Measurements from ENCODE around the gene CFAP92.
"Not testable (repeated sequence)": the region's sequence is repeated elsewhere in the genome, so short reads cannot be mapped to it uniquely, and the experiment has no call there.

Gene CFAP92

GRCh38 chr3:128933213-128933921 is 60.5 kb downstream of the CFAP92 start:
- DNase-seq, result no peak

DNA sequence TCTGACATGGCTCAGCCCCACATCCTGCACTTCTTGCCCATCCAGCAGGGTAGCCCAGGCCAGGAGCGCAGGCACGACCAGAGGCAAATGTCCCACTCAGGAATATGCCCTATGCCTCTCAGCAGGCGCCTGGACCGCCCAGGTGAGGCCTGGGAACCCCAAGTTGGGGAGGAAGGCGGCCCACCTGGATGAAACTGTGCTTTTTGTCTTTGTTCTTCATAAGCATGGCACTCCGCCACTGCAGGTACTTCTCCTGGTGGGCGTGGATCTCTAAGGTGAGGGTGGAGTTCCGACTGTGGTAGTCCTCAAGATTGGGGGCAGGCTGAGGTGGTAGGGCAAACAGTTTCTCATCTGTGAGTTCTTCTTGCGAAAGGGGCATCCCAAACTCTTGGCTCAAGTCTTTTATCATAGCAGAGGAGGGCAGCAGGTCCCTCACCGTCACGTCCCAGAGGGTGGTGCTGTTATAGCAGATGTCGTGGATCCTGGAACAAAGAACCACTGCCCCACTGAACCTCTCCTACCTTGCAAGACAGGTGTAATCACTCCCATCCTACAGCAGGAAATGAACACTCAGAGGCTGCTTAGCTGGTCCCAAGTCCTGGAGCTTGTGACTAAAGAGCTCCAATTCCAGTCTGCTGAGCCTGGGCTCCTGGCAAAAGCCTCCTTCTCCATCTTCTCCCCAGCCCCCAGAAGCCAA is 61.2 kb downstream of the CFAP92 start:
- DNase-seq, result no peak

DNA sequence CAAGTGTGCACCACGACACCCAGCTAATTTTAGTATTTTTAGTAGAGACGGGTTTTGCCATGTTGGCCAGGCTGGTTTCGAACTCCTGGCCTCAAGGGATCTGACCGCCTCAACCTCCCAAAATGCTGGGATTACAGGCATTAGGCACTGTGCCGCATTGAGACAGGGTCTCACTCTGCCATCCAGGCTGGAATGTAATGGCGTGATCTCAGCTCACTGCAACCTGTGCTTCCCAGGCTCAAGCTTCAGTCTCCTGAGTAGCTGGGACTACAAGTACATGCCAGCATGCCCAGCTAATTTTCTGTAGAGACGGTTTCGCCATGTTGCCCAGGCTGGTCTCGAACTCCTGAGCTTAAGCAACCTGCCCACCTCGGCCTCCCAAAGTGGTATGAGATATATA is 62.8 kb downstream of the CFAP92 start:
- no peak for DNase-seq

GRCh38 chr3:128929364-128929763 is 64.5 kb downstream of the CFAP92 start:
- no peak for DNase-seq

- DNase-seq, result not testable (repeated sequence)
Measured at GRCh38 chr3:128923986-128924385, 69.9 kb downstream of the CFAP92 start.

DNA sequence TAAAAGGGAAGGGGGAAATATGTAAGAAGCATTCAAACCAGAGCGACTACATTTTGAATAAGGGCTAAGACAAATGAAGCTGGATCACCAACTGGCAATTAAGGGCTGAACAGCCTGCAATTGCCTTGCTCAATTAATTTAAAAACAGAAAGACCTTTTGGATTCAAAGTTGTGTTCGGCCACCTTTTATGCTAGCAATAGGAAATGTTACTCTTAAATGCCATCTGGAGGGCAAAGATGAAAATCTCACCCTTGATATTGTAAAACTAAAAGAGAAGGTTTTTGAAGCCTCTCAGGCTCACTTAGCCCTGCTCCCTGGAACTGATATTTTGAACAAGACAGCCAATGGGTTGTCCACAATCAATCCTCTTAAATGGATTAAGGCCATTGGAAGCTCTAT is 70.3 kb downstream of the CFAP92 start:
- DNase-seq, result no peak

GRCh38 chr3:128922804-128923459 is 70.9 kb downstream of the CFAP92 start:
- DNase-seq, result no peak

DNA sequence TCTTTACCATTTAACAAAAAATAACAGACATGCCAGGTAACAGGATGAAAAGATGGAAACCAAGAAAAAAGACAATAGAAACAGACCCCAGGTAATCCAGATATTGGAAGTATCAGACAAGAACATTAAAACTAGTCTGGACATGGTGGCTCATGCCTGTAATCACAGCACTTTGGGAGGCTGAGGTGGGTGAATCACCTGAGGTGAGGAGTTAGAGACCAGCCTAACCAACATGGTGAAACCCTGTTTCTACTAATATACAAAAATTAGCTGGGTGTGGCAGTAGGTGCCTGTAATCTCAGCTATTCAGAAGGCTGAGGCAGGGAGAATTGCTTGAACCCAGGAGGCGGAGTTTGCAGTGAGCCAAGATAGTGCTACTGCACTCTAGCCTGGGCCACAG is 73.9 kb downstream of the CFAP92 start:
- no peak for DNase-seq

- DNase-seq, result no peak
Measured at GRCh38 chr3:128917291-128917690, 76.6 kb downstream of the CFAP92 start.

- no peak for DNase-seq
Measured at GRCh38 chr3:128914966-128915645, 78.8 kb downstream of the CFAP92 start.

- DNase-seq, result no peak
Measured at GRCh38 chr3:128911911-128912310, 82.0 kb downstream of the CFAP92 start.

DNA sequence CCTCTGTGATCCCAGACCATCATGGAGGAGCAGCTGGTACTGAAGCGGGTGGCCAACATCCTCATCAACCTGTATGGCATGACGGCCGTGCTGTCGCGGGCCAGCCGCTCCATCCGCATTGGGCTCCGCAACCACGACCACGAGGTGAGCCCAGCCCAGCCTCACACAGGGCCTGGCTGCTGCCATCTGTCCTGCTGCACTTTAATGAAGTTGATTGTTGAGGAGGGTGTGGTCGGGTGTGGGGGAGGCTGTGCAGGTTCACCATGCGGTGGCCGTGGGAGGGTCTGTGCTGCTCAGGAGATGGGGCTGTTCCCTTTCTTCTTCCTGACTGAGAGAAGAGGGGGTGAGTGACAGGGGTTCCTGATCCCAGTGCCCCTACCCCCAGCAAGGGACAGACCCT is 83.9 kb downstream of the CFAP92 start:
- no peak for DNase-seq

DNA sequence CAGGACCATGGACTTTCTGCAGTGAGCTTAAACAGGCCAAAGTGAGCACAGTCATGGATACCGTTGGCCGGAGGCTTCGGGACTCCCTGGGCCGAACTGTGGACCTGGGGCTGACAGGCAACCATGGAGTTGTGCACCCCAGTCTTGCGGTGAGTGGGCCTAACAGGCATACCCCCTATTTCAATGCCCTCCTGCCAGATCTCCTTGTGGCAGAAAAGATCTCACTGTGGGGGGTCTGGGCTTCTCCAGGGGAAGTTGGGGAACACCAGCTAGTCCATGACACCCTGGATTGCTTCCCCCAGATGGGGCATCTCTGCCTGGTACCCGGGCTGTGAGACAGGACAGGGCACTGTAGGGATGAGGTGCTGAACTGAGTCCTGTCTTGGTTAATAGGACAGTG is 84.9 kb downstream of the CFAP92 start:
- DNase-seq, result no peak

- DNase-seq, result no peak
Measured at GRCh38 chr3:128907706-128908445, 86.0 kb downstream of the CFAP92 start.

DNA sequence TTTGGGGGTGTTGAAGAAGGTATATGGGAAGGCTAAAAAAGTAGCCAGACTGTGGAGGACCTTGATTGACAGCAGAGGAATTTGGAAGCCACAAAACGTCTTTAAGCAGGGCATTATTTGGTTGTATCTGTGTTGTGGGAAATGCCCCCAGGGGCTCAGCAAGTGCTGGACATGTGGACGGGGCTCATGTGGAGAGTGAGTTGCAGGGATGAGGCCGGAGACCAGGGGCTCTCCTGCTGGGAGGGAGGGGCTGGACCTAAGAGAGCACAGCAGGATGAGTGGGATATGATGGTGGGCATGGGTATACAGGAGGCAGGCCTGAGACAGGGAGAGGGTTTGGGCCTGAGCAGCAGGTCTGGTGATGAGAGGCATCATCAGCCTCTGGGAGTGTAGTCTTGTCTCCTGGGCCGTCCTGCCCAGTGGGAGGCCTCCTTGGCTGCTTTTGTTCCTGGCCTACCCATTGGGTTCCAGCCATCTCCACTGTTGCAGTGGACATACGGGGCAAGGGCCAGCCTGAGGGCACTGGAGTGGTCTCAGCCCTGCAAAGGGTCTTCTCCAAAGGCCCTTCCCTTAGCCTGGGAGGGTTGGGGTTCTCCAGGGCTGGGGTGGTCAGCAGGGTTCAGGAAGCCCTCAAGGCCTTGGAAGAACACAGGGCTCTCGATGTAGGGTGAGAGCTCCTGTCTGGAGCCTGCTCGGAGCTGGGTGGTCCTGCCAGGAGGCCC is 86.9 kb downstream of the CFAP92 start:
- DNase-seq, result no peak

- DNase-seq, result no peak
Measured at GRCh38 chr3:128906031-128906803, 87.7 kb downstream of the CFAP92 start.

DNA sequence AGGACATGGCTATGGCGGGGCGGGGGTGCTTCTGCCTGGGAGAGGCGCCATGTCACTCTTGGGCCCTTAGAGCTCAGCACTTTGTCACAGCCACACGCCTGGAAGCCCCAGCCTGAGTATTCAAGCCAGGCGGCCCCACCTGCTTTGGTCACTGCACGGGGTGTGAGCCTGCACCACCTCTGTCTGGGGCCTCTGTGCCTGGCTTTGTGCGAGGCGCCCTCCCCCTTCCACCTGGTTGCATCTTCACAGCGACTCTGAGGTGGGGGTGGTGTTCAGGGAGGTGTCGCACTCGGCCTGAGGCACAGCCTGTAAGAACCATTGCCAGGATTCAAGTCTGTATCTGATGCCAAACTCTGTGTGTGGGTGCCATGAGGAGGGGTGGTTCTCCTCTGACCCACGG is 90.4 kb downstream of the CFAP92 start:
- DNase-seq, result no peak

DNA sequence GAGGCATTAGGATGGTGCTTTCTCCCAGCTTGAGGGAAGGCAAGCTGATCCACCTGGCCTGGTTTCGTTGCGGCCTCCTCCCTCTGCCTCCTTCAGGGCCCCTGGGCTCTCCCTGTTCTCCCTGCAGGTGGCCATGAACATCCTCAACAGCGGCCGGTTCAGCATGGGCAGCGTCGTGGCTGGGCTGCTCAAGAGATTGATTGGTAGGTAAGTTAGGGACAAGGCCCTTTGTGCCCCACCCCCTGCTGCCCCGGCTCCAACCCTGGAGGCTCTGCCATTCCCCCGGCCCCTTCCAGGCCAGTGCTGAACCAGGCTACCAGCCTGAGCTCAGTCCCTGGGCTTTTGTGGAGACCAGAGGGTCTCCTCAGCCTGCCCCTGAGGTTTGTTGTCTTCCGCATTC is 91.5 kb downstream of the CFAP92 start:
- no peak for DNase-seq

DNA sequence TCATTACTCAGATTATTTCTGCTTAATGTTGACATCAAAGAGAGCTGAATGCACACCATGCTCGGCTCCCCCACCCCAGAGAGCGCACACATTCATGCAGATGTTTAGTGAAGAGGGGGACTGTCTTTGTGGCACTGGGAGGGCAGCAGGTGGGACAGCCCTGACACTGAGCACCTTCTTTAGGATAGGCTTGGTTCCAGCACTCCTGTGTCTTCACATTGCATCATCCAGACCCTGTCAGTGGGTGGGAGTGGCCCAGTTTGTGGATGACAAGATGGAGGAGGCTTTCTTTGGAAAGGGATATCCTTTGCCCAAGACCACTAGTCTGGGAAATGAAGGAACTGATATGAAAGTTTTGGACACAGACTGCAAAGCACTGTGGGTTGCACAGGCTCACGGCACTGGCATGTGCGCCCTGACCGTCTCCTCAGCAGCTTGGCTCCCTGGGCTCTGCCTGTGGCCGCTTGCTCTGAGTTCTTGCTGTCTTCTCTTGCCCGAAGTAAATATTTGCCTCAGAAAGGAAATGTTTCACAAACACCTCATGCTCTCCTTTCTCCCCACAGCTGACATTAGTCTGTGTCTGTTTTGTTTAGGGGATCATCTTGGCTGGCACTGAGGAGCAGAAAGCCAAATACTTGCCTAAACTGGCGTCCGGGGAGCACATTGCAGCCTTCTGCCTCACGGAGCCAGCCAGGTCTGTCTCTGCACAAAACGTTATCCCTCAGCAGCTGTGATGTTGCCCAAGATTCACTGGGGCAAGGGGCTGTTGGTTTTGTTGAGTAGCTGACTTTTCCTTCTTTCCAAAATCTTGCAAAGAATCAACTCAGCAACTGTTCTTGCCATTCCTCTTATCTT is 97.8 kb downstream of the CFAP92 start:
- no peak for DNase-seq

DNA sequence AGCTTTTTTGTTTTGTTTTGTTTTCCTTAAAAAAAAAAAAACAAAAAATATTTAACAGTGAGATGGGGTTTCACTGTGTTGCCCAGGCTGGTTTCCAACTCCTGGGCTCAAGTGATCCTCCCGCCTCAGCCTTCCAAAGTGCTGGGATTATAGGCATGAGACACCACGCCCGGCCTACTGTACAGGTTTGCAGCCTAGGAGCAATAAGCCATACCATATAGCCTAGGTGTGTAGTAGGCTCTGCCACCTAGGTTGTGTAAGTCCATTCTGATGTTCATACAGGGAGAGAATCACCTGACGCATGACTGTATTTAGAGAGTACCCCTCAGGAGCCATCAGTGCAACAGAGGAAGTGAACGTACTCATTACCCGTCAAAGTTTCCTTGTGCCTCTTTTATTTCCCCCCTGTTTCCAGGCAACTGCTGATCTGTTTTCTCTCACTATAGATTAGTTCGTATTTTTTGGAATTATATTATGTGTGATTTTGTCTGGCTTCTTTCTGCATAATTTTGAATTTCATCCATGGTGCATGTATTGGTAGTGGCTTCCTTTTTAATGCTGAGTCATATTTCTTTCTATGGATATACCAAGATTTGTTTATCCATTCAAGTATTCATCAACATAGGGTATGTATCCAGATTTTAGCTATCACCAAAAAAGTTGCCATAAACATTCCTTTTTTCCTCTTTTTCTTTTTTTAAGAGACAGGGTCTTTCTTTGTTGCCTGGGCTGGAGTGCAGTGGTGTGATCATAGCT is 104.6 kb downstream of the CFAP92 start:
- no peak for DNase-seq
